Lower leg skin (tissue), 3 donors: ENCODE measurements around the gene TAF1C.

ENCODE experiments used
- POLR2A ChIP-seq, 2 donors: fragments of 450-650 bp; IDR thresholded peaks; one replicate each; pipeline ENCODE4 v1.6.1; 2016 to 2017; ENCODE audit warnings: antibody characterized with exemption in 2 of 2, mild to moderate bottlenecking in 1 of 2, moderate library complexity in 1 of 2
- TF ChIP-seq, protein P1 (sequence below), 3 donors: fragments of 450-650 bp; IDR thresholded peaks; one replicate each; pipeline ENCODE4 v1.5.1; 2016; ENCODE audit warnings: antibody characterized with exemption in 3 of 3, mild to moderate bottlenecking in 3 of 3, moderate library complexity in 2 of 3

DNA sequence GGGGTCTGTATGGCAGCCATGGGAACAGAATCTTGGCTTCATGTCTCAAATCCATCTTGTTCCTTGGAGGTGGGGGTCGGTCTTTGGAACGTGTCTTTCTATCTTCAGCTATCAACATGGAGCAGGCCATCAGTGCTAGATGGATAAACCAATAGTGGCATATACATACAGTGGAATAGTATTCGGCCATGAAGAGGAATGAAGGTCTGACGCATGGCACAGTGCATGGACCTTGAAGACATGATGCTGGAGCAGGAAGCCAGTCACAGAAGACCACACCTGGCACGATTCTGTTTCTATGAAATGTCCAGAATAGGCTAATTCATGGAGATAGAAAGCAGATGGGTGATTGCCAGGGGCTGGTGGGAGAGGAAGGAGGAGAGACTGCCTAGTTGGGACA, 45.2 kb upstream of the TAF1C start:
- TF ChIP-seq, protein P1, sequence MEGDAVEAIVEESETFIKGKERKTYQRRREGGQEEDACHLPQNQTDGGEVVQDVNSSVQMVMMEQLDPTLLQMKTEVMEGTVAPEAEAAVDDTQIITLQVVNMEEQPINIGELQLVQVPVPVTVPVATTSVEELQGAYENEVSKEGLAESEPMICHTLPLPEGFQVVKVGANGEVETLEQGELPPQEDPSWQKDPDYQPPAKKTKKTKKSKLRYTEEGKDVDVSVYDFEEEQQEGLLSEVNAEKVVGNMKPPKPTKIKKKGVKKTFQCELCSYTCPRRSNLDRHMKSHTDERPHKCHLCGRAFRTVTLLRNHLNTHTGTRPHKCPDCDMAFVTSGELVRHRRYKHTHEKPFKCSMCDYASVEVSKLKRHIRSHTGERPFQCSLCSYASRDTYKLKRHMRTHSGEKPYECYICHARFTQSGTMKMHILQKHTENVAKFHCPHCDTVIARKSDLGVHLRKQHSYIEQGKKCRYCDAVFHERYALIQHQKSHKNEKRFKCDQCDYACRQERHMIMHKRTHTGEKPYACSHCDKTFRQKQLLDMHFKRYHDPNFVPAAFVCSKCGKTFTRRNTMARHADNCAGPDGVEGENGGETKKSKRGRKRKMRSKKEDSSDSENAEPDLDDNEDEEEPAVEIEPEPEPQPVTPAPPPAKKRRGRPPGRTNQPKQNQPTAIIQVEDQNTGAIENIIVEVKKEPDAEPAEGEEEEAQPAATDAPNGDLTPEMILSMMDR (IDR thresholded peaks at IDR 0.05) = no peak
- TF ChIP-seq POLR2A (IDR thresholded peaks at IDR 0.05) = no peak
